Activated gamma-delta T cell treated with anti-CD3 and anti-CD28 coated beads, Interleukin-2, amount 50 U/mL, for 16 hours (primary cell): Measurements from ENCODE around the gene CCDC69.
"Not testable (repeated sequence)": the region's sequence is repeated elsewhere in the genome, so short reads cannot be mapped to it uniquely, and the experiment has no call there.

Source experiments
- DNase-seq: peaks from one replicate; pipeline ENCODE4 v3.0.0-alpha.2; 2020; ENCODE audit warnings: low read depth

CCDC69 gene, protein sequence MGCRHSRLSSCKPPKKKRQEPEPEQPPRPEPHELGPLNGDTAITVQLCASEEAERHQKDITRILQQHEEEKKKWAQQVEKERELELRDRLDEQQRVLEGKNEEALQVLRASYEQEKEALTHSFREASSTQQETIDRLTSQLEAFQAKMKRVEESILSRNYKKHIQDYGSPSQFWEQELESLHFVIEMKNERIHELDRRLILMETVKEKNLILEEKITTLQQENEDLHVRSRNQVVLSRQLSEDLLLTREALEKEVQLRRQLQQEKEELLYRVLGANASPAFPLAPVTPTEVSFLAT

DNA sequence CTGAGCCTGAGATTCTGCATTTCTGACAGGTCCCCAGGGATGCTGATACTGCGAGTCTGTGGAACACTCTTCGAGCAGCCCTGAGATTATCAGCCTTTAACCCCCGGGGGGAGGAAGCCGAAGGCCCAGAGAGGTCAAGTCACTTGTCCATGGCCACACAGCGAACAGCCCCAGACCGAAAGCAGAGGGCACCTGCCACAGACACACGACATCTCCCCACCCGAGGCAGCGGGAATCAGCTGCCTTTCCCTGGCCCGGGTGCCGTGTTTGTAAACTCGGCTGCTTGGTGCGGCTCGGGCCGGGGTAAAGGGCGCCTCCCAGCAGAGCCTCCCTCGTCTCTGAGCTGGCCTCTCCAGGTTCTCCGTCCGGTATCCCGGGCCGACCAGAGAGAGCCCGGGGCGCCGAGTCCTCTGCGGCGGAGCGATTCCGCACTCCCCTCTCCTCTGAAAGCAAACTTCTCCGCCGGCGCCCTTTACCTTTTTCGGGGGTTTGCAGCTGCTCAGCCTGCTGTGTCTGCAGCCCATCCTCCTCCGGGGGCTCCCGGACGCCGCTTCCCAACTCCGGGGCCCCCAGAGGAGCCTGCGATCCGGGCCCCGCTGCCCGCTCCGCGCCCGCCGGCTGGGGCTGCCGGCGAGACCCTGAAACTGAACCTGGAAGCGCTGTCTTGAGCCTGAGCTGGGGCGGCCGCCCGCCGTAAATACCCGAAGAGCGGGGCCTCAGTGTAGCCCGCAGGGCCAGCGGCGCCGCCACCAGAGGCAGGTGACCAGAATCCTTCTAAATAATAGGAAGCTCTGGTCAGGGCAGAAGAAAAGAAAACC lies at the start of gene CCDC69:
CCDC69 (minus strand) TSS at position 646 of the 818 bp plus-strand sequence; CDS start at position 524, 122 bp downstream.
- DNase-seq, result peak; percentile 36

DNA sequence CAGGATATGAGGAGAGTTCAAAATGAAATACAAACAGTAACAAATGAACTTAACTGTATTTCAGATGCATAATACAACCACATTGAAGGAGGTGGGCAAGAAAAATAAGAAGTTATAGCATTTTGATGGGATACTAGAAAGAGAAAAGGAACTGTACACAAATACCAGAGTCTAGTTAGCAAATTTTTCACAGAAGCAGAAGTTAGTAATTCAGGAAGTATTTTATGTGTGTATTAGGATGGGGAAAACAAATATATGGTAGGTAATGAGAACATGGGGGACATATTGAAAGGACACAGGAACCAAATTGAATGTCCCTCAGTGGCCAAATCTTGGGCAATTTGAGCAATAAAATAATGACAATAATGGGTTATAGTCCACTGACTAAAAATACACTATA lies 47.4 kb upstream of the CCDC69 start:
- DNase-seq, result no peak

DNA sequence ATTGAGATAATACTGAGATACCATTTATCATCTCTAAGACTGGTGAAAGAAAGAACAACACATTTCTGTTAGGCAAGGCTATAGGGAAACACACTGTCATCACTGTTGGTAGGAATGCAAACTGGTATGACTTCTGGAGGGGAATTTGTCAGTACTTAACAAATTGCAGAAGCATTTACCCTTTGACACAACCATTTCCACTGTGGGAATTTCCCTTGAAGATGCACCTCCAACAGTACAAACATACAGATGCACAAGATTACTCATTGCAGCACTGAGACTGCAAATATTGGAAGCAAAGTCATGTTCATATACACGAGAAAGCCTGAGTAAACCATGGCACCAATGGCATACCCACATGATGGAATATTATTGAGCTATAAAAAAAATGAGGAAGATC lies 46.7 kb upstream of the CCDC69 start:
- no peak for DNase-seq

DNA sequence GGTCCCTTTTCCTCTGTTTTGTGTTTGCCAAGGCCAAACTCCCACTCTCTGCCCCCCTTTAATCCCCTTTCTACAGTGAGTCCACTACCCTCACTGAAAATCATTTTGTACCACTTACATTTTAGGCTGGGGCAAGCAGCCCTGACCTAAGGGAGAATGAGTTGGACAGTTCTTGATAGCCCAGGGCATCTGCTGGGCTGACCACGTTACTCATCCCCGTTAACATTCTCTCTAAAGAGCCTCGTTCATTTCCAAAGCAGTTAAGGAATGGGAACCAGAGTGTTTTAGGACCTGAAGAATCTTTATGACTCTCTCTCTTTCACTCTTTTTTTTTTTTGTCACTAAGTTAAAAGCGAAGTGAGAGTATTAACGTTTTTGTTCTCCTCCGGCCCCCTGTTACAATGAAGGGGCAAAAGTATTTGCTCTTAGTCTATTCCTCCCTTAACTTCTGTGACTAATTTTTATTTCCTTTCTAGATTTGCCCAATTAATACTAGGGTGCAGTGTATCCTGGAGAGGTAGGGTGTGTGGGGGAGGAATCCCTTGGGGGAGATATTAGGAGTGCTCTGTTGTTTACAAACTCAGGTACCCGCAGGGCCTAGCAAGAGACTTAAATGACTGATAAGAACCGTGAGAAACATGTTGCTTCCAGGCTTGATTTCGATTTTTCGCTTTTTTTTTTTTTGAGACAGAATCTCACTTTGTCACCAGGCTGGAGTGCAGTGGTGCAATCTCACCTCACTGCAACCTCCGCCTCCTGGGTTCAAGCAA lies 43.8 kb upstream of the CCDC69 start:
- no peak for DNase-seq

DNA sequence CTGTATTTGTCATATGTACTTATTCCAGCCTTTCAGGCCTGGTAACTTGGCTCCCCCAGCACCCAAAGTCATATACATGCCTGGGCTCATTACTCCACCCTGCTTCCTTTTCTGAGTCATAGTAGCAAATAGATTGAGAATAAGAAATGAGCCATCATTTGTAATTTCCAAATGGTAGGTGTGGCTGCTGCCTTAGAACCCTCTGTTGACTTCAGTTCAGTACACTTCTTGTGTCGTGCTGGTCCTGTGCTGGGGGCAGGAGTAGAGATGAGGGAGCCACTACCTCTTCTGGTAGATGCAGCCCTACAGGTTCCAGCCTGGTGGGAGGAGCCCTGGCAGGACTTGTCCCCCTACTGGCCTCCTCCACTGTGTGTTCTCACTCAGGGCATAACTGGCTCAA lies 40.2 kb upstream of the CCDC69 start:
- no peak for DNase-seq

DNA sequence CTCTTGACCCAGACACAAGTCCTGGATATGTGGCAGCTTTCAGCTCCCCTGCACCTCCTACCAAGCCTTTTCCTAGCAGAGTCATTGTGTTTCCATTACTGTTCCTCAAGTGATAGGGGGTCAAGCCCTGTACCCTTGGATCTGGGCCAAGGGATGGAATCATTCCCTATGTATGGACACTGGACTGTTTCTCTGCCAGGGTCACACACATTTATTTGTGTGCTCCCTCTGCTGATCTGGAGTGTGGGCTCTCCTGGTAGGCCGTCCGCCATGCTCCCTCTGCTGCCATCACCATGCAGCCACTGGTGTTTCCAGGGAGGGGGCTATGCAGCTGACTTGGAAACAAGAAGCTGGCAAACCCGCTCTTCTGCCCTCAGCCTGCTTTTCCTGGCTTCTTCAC lies 38.6 kb upstream of the CCDC69 start:
- no peak for DNase-seq

DNA sequence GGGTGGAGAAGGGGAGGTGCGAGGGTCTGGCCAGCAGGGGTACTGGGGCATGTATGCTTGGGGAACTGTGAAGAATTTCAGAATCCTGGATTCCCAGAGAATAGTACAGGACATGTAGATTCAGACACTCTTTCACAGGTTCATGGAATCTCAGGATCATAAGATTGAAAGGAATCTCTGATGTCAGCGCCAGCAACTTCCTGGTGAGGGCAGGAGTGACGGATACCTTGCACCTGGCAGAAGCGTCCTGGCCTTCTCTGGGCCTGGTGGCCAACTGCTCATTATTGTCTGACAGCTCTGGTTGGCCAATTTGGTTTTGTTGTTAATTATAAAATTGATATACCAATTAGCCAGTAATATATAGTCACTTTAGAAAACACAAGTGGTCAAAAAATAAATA lies 36.0 kb upstream of the CCDC69 start:
- no peak for DNase-seq

DNA sequence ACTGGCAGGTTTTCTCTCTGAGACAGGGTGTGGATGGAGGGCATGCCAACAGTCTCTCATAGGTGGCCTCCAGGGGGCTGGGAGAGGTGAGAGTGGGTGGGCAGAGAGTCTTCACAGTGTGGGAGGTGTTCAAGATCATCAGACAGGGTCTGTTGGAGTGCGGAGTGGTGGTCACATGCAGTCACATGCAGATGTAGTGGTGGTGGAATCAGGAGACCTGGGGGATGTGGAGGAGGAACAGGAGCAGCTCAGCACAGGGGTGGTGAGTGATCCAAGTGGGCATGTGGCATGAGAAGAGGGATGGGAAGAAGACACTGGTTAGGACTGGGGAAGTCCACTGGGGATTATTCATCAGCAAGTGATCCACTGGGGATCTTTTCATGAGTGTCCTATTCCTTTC lies 34.9 kb upstream of the CCDC69 start:
- no peak for DNase-seq

DNA sequence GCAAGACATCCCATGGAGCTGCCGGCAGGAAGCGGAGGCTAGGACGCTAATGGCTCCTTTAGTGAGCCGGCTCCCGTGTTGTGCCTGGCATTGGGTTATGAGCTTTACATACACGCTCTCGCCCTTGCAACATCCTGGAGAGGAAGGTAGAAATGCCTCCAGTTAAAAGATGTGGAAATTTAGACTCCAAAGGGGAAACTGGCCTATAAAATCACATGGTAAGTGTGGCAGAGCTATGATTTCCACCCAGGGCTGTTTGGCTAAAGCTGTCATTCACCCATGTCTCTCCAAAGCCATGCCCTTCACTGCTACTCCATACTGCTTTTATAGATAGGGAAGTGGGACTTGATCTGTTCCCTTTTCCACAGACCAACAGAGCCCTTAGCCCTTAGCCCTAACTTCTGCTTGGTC lies 34.3 kb upstream of the CCDC69 start:
- DNase-seq, result no peak

DNA sequence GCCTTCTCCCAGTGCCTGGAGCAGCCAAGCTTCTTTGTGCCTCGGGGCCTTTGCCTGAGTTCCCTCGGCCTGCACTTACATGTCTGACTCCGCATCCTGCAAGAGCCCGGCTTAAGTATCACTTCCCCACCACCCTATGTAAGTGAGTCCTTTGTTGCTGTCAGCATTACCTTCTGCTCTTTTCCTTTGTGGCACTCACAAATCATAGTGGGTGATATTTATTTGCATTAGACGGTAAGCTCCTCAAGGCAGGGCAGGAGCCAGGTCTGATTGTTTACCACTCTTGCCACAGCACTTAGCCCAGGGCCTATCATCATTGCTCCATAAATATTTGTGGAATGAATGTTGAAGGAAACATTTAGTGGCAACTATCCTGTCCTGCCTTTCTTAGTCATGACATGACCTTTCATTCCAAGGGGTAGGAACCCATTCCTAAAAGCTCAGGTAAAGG lies 33.9 kb upstream of the CCDC69 start:
- no peak for DNase-seq

DNA sequence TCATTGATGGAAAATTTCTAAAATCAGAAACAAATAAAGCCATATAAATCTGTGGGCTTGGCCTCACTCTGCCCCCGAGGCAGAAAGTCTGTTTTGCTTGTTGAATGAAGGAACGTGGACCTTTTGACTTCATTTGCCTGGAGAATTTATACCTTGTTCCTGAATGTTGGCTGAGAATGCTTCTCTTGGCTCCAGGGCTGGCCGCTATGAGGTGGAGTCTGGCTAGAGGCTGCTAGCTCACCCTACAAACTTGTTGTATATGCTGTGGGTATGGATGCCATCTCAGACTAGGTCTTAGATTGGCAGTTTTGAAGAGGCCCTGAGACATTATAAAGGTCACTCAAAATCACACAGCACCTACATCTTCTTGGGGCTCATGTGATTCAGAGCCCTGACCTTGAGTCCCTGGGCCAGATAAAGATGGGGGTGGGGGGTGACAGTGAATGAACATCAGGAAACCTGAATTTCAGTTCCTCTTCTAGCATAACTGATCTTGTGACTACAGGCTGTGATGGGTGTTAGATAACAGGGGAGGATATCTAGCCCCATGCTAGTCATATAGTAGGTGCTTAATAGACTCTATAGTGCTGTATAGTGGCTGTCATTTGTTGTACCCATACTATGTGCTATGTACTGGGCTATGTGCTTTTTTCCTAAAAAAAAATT lies 31.9 kb upstream of the CCDC69 start:
- no peak for DNase-seq

DNA sequence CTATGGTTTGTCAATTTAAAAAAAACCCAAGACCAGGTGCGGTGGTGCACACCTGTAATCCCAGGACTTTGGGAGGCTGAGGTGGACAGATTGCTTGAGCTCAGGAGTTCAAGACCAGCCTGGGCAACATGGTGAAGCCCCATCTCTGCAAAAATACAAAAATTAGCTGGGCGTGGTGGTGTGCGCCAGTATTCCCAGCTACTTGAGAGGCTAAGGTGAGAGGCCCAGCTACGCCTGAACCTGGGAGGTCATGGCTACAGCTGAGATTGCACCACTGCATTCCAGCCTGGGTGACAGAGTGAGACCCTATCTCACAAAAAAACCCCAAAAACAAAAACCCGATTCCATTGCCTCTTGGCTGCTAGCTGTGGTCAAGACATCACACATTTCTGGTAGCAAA lies 31.1 kb upstream of the CCDC69 start:
- DNase-seq, result not testable (repeated sequence)

DNA sequence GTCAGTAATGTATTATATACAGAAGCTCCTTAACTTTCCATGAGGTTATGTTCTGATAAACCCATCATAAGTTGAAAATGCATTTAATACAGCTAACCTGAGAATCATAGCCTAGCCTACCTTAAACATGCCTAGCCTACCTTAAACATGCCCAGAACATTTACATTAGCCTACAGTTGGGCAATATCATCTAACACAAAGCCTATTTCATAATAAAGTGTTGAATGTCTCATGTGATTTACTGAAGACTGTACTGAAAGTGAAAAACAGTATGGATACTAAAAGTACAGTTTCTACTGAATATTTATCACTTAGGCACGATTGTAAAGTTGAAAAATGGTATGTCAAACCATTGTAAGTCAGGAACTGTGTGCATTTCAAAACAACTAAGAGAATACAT lies 30.7 kb upstream of the CCDC69 start:
- no peak for DNase-seq

DNA sequence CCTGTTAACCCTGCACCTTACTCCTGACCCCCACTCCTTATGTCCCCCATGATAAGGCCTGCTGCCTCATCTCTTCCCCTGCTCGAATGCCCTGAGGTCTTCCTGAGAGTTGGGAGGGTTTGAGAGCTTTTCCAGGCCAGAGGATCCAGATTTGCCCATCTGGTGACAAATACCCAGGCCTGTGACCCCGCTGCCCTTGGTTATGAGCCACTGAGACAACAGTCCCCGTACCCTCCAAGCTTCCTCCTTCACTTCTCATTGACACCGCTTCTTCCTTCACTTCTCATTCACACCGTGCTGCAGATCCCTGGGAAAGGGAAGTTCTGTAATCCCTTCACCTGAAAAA lies 29.7 kb upstream of the CCDC69 start:
- DNase-seq, result no peak

DNA sequence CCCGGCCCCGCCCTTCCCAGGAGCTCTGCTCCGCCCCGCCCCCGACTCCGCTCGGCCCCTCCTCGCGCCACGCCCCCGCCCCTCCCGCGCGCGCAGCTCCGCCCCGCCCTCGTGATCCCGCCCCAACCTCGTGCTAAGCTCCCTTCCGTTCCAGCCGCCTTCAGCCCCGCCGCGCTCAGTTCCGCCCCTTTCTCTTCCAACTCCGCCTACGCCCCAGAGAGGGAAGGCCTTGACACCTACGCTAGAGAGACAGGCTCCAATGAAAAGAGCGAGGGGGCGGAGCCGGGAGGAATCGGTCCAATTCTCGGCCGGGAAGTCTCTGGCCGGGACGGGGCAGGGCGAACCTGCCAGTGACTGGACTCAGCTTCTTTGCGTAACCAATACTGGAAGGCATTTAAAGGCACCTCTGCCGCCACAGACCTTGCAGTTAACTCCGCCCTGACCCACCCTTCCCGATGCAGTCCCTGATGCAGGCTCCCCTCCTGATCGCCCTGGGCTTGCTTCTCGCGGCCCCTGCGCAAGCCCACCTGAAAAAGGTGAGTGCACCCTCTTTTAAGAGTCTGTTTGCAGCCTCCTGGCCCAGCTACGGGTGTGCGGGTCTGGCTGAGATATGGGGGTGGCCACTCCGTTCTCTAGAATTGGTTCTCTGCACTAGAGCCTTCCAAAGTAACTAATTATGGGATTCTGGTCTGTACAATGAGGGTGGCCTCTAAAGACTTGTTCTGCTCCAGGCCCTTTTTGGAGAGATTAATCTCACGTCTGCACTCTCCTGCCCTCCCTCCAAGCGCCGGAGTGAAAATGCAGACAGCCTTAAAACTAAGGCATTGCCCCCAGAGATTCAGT lies 29.1 kb upstream of the CCDC69 start, which contains the start of gene GM2A:
GM2A (plus strand) TSS at position 424 of the 843 bp plus-strand sequence; CDS start at position 456, 32 bp downstream.
- DNase-seq, result peak; percentile 97

DNA sequence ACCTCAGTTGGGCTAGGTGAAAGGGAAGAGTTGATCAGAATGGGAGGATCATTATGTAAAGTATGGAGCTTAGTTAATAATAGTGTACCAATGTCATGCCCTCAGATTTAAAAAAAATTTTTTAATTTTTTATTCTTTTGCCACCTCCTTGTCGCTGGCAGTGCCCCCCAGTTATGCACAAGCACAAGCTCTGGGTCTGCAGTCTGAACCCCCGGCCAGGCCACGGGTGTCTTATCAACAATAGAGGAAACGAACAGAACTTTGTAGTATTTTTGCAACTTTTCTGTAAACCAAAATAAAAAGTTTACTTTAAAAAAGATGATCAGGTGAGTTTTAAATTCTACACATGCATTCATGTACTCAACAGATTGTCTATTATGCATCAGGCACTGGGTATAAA lies 27.7 kb upstream of the CCDC69 start:
- DNase-seq, result no peak

DNA sequence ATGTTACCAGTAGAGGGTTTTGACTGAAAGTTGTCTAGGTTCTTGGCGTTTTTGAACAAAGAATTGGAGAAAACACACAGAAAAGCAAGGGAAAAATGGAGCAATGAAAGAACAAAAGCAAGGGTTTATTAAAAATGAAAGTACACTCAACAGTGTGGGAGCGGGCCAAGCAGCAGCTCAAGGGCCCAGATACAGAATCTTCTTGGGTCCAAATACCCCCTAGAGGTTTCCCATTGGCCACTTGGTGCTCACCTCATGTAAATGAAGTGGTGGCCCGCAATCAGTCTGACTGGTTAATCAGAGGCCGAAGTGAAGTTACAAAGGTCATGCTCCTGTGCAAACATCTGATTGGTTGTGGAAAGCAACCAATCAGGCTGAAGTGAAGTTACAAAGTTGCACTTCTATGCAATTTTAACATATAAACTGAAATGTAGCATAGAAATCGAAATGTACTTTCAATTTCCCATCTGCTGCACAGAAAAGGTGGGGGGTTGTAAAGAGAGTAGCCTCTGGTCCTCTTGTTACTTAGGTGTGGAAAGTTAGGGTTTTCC lies 27.2 kb upstream of the CCDC69 start:
- no peak for DNase-seq

DNA sequence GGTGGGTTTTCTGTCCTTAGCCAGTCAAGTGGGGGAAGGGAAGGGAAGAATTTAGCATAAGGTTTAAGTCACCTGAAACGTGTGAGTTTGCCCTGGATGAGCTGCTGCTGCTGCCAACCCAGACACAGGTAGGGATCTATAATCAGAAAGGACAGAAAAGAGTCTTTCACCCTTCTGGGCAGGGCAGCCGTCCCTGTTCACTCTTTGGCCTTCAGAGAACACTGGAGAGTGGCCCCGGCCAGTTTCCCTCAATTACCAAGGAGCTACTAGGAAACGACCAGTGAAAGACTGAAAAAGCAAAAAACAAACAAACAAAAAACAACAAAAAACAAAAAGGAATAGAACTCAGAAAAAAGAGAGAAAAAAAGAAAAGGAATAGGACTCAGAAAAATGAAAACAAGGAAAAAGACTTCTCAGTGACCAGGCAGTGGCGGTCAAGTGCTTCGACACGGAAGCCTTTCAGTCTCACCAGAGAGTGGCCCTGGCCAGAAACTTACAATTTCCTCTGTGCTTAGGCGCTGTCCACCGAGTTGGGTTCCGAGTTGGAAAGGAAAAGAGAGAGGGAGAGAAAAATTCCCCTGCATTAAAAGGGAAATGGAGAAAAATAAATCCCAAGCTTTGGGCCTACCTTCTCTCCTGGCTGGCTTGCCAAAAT lies 26.6 kb upstream of the CCDC69 start:
- no peak for DNase-seq

DNA sequence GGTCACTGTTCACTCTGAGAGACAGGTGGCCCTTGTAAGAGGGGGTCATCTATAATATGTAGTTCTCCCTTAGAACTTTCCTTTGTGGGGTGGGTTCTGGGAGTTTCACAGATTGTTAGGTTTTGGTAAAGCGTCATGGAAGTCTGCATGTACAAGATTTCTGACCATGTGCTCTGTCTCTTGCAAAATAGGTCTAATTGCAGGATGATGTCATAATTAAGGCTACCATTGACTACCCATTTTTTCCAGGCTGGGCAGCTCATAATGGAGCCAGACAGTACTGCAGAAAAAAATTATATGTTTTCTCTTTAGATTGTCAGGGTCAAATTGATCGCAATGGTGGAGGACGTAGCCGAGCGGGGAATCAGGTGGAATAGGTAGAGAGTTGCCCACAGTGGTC lies 25.4 kb upstream of the CCDC69 start:
- no peak for DNase-seq

DNA sequence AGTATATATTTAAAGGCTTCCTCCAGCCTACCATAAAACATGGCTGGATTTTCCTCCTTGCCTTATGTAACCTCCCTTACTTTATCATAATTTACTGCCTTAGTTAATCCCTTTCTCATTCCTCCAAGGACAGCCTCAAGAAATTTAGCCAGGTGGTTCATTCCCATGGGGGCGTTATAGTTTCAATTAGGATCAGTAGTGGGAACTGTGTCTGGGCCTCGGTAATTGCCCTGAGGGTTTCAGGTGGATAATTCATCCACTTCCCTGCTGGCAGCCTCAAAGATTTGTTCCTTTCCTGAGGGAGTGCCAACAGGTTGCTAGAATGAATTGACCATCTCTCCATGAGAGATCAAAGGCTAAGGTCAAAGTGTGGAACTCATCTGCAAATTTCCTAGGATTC lies 24.8 kb upstream of the CCDC69 start:
- DNase-seq, result no peak
